ENCODE data around the gene SSBP4.

The SSBP4 gene

GRCh38 chr19:18423258-18424020 lies 4.2 kb downstream of the SSBP4 start:
- TF ChIP-seq GATA3 (IDR thresholded peaks at IDR 0.05; ENCODE audit: low read depth, low read length) (no peak), GATA2 (IDR thresholded peaks at IDR 0.05; ENCODE audit: low read depth, low read length) (no peak)

- no peak for TF ChIP-seq GATA2 (IDR thresholded peaks at IDR 0.05; ENCODE audit: low read depth, low read length)
These were observed 5.1 kb downstream of the SSBP4 start for GRCh38 chr19:18424122-18424889.

DNA sequence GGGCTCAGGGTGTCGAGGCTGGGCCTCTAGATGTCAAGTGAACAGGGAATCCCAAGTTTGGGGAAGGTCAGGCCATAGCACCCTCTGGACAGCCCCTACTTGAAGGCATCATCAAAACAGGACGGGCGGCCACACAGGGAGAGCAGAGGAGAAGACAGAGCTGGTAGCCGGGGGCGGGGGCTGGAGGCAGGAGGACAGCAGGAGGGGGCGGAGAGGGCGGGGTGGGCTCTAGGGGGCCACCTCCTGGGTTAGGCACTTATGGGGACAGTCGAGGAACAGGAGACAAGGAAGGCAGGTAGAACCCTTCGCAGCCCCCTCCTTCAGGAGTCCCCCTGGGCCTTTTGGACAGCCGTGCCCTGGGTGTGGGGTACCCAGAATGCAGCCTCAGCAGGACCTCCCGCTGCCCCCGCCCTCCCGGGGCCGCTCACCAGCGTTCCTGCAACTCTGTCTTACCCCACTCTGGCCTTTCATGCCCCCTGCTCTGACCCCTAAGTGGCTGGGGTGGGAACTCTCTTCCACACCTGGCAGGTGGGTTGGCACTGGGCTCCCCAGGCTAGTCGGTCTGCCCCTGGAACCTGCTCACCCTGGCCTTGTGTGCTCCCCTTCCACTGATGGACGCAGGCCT lies 5.8 kb downstream of the SSBP4 start:
- TF ChIP-seq GATA2 (IDR thresholded peaks at IDR 0.05; ENCODE audit: low read depth, low read length): no peak
- TF ChIP-seq GATA3 (IDR thresholded peaks at IDR 0.05; ENCODE audit: low read depth, low read length): no peak

GRCh38 chr19:18425515-18426415 lies 6.6 kb downstream of the SSBP4 start:
- TF ChIP-seq GATA2 (IDR thresholded peaks at IDR 0.05; ENCODE audit: low read depth, low read length) (no peak), GATA3 (IDR thresholded peaks at IDR 0.05; ENCODE audit: low read depth, low read length) (no peak)

DNA sequence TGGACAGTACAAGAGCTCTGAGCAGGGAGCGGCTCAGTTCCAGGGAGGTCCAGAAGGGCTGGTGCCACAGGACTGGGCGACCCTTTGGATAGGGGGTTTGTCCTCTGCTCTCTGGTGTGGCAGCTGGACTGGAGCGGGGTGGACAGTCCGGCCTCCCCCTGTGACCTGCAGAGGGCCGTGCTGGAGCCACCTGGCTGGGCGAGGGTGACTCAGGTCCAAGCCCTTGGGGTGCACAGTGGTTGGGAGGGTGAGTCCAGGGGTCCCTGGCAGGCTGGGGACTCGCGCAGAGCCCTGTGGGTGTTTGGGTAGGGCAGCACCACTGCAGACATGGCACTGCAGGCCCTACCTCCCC lies 7.2 kb downstream of the SSBP4 start:
- TF ChIP-seq GATA3 (IDR thresholded peaks at IDR 0.05; ENCODE audit: low read depth, low read length) (no peak), GATA2 (IDR thresholded peaks at IDR 0.05; ENCODE audit: low read depth, low read length) (no peak)

GRCh38 chr19:18427080-18427742 lies 8.0 kb downstream of the SSBP4 start:
- TF ChIP-seq GATA2 (IDR thresholded peaks at IDR 0.05; ENCODE audit: low read depth, low read length) (no peak), GATA3 (IDR thresholded peaks at IDR 0.05; ENCODE audit: low read depth, low read length) (no peak)

DNA sequence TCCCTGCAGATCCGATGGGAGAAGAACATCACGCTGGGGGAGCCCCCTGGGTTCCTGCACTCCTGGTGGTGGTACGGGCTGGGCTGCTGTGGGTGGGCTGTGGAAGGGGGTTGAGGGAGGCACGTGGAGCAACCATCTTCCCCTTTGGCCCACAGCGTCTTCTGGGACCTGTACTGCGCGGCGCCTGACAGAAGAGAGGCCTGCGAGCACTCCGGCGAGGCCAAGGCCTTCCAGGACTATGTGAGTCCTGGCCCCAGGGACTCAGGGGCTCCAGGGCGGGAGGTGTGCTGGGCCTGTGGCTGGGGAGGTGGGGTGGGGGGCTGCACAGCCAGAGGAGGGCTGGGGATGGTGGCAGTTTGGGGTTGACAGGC lies 8.5 kb downstream of the SSBP4 start:
- TF ChIP-seq GATA3 (IDR thresholded peaks at IDR 0.05; ENCODE audit: low read depth, low read length) (no peak), GATA2 (IDR thresholded peaks at IDR 0.05; ENCODE audit: low read depth, low read length) (no peak)

DNA sequence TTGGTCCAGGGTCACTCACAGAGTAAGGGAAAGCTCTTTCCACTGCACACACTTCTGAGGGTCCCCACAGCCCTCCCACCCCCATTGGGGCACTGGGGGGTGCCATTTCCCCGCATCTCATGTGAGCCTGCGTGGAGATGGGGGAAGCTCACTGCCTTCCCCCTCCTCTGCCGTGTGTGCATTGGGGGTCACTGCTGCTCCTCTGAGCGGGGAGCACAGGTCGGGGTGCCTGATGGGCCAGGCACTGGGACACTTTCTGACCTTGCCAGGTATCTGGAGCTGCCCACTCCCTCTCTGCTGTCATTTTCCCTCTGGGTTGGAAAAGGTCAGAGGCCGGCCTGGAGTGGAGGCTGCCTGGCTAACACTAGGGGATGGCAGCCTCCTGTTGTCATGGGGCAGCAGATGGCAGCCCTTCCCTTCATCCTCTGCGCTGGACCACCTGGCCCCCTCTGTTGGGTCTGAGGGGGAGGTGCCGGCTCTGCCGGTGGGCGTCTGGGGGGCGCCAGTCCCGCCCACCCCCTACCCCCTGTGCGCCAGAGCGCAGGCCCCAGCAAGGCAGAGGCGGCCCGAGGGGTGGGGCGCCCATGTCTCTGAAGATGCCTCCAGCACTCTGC lies 9.1 kb downstream of the SSBP4 start:
- TF ChIP-seq GATA3 (IDR thresholded peaks at IDR 0.05; ENCODE audit: low read depth, low read length) (no peak), GATA2 (IDR thresholded peaks at IDR 0.05; ENCODE audit: low read depth, low read length) (no peak)

- TF ChIP-seq GATA2 (IDR thresholded peaks at IDR 0.05; ENCODE audit: low read depth, low read length) (no peak), GATA3 (IDR thresholded peaks at IDR 0.05; ENCODE audit: low read depth, low read length) (no peak)
These were observed 9.8 kb downstream of the SSBP4 start for GRCh38 chr19:18428787-18429674.

GRCh38 chr19:18429717-18430416 lies 10.7 kb downstream of the SSBP4 start:
- TF ChIP-seq GATA2 (IDR thresholded peaks at IDR 0.05; ENCODE audit: low read depth, low read length): no peak
- TF ChIP-seq GATA3 (IDR thresholded peaks at IDR 0.05; ENCODE audit: low read depth, low read length): no peak

DNA sequence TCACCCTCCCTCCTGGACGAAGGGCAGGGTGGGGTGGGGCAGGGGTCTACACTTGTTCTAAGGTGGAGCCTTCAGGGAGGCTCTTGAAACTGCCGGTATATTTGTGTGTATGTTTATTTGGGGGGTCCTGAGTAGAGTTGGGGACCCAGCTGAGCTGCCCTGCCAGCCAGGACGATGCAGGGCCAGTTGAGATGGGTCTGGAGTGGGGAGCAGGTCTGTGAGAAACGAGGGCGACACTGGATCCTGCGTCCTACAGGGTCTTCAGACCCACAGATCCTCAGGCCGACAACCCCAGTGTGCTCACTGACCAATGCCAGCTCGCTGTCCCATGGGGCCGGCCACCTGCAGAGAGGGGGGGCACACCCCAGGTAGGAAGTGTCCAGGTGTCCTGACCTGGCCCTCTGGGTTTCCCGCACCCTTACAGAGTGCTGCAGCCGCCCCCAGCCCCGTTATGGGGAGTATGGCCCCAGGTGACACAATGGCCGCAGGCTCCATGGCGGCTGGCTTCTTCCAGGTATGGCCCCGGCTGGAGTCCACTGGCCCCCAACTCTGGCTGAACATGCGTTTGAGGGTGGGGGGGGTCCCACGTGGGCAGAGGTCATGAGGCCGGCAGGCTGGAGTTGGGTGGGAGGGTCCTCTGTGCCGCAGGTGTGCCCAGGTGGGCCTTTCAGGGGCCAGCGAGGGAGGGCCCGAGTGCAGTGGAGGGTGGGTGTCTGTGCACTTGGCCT lies 11.4 kb downstream of the SSBP4 start:
- TF ChIP-seq GATA3 (IDR thresholded peaks at IDR 0.05; ENCODE audit: low read depth, low read length) (no peak), GATA2 (IDR thresholded peaks at IDR 0.05; ENCODE audit: low read depth, low read length) (no peak)

Measured in SH-SY5Y (cell line).